Right ventricle myocardium inferior (tissue), 1 donor: ENCODE results near the gene RTL10. TPM values are rescaled to one million over a fixed set of nuclear protein-coding genes. Genes with fewer than 3 reads are reported as not detected.
A peak's percentile ranks its signal among the peaks of the same experiment; 100 is the strongest.

ENCODE experiments used
- ATAC-seq: fragments of 200-7000 bp; cut with Tn5 transposase; one replicate; pipeline ENCODE4 v1.9.1; 2020; ENCODE audit warnings: mild to moderate bottlenecking, moderate library complexity
- DNase-seq: peaks from one replicate; pipeline ENCODE4 v3.0.0; 2021; ENCODE audit errors: missing footprints
- intact Hi-C: fragments of 100-400 bp; cut with DNase I; formaldehyde crosslinking; loops from one replicate; pipeline ENCODE4 v1.11.0; 2022
- total RNA-seq: library from RNA; stranded (reverse); fragmentation: NEBNext Ultra II Directional; extraction: Animal tissue kit (Norgen Biotek cat#: 25700); gene quantifications from one replicate; pipeline ENCODE4 v1.2.1, GENCODE V29; 2021
- donor health status: DM: no; HTN: yes; CAD: no; lungs with severe emphysema.

RTL10 gene
- total RNA-seq, 1 donor from 2014 or later = 8.5 TPM

GRCh38 chr22:19879643-19879991 is 24.9 kb upstream of the RTL10 start:
- DNase-seq (peak; percentile 60), ATAC-seq (no peak)
- intact Hi-C loops = no loop called here

- no peak for ATAC-seq
- DNase-seq = peak; percentile 32
- intact Hi-C loops = no loop called here
Measured at GRCh38 chr22:19879246-19879570, 24.5 kb upstream of the RTL10 start.

GRCh38 chr22:19878461-19879245 is 24.0 kb upstream of the RTL10 start:
- peak; percentile 68 for DNase-seq
- intact Hi-C loops = no loop called here
- ATAC-seq = no peak

GRCh38 chr22:19877626-19878339 is 23.1 kb upstream of the RTL10 start:
- DNase-seq = peak; percentile 11
- ATAC-seq = no peak
- intact Hi-C loops = no loop called here

GRCh38 chr22:19876941-19877625 is 22.4 kb upstream of the RTL10 start:
- no peak for ATAC-seq
- intact Hi-C loops = no loop called here
- peak; percentile 31 for DNase-seq

GRCh38 chr22:19876314-19876940 is 21.8 kb upstream of the RTL10 start:
- intact Hi-C loops = no loop called here
- ATAC-seq = no peak
- DNase-seq = peak; percentile 50

GRCh38 chr22:19875531-19876313 is 21.0 kb upstream of the RTL10 start:
- no peak for ATAC-seq
- intact Hi-C loops = no loop called here

GRCh38 chr22:19875061-19875530 is 20.4 kb upstream of the RTL10 start:
- DNase-seq (no peak), ATAC-seq (no peak)

More at GRCh38 chr22:19875531-19876313, 21.0 kb upstream of the RTL10 start:
- DNase-seq = peak; percentile 46

GRCh38 chr22:19874307-19875060 is 19.8 kb upstream of the RTL10 start:
- peak; percentile 73 for DNase-seq
- intact Hi-C loops = no loop called here
- ATAC-seq = peak; percentile 42

More at GRCh38 chr22:19875061-19875530, 20.4 kb upstream of the RTL10 start:
- intact Hi-C loops = no loop called here

GRCh38 chr22:19873960-19874306 is 19.3 kb upstream of the RTL10 start:
- no peak for DNase-seq
- intact Hi-C loops = no loop called here

GRCh38 chr22:19873138-19873959 is 18.7 kb upstream of the RTL10 start:
- intact Hi-C loops = no loop called here
- ATAC-seq = no peak
- DNase-seq = peak; percentile 50

More at GRCh38 chr22:19873960-19874306, 19.3 kb upstream of the RTL10 start:
- no peak for ATAC-seq

GRCh38 chr22:19872779-19873137 is 18.1 kb upstream of the RTL10 start:
- intact Hi-C loops = no loop called here
- ATAC-seq = no peak
- DNase-seq = peak; percentile 28

- intact Hi-C loops = no loop called here
- DNase-seq = peak; percentile 53
- no peak for ATAC-seq
Measured at GRCh38 chr22:19871845-19872778, 17.4 kb upstream of the RTL10 start.

GRCh38 chr22:19871023-19871844 is 16.6 kb upstream of the RTL10 start:
- peak; percentile 63 for DNase-seq
- intact Hi-C loops = no loop called here
- no peak for ATAC-seq
